Measurements from ENCODE around the gene ACKR2.

ACKR2 gene

DNA sequence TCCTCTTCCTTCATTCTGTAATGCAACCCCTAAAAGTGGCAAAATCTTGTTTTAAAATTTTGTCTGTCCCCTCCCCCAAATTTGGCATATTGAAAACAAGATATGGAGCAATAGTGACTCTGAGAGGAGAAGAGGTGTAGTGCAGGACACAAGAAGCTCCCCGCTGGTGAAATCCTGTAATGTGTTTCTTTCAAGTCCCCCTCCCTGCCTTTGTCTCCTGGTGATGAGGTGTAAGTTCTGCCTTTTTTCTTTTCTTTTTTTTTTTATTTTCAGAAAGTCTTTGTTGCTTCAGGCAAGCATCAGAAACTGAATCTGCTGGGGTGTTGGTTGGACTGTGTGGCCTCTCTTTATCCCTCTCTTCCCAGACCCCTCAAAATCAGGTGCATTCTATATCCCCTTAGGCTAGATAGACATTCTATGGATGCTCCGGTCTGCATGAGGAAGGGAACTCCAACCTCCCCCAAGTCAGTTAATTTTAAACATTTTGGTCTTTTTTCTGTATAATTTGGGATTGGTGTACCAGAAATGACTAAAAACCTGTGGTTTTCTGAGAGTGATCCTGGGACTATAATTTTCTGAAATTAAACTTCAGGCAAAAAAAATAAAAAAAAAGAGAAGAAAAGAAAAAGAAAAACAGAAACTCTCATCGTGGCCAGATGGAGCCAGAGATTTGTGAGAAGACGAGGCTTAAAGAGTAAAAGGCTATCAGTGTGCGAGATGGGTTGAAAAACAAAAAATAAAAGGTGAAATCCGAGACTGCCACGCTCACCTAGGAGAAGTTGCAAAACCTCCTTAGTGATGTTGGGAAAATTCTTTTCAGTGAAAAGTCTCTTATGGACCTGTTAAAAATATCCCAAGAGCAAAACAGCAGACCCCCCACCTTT, 21.4 kb downstream of the ACKR2 start:
- peak; percentile 17 for DNase-seq

DNA sequence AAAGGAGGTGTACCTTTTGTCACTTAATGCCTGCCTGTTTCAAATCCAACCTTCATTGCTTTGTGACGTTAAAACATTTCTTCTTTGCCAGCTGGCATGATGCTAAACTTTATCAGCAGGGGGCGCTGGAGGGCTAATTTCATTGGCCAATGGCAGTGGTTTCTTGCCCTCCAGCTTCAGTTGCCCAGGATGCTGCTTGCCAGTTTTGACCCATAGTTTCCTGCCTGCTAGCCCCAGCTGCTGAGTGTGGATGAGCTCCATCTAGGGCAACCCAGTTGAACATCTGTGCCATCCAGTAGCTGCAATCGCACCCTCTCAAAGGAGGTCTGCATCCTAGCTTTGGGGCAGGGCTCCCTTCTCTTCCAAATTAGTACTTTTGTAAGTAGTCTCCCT, 22.1 kb downstream of the ACKR2 start:
- no peak for DNase-seq

DNA sequence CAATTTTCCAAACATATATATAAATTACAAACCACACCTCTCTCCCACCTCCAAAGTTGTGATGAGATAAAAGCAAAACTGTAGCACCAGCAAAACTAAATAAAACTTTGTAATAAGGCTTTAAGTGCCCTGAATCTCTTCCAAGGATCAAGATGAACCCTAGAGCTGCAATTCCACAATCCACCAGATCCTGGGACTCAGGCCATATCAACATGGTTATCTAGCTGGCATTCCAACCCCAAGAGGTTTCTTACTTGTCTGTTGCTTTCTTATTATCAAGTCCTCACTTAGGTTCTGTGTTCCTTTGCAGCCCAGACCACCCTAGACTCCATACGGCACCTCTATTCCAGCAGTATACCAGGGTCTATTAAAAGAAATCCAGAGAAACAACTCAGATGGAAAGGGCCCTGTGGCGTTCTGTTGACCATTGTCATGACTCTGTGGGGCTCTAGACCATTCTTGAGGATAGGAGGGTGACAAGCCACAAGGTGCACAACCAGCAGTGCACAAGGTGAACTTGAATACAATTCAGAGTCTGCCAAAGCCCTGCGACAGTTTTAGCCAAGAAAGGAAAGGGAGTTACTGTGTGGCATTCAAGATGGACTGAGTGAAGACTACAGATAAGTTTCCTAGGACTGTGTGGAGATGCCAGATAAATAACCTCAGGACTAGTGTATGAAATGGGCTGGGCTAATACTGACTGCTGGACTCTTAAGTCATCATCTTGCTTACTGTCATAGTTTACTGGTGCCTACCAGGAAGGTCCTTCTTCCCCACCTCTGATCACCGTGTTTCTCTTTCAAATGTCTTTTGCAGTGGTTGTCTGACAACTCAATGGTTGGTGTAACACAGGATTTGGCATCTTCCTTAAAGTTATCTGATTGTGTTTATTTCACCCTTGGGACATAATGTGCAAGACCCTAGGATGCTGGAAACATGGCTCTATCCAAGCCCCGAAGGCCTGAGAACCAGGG, 27.2 kb downstream of the ACKR2 start:
- no peak for DNase-seq

DNA sequence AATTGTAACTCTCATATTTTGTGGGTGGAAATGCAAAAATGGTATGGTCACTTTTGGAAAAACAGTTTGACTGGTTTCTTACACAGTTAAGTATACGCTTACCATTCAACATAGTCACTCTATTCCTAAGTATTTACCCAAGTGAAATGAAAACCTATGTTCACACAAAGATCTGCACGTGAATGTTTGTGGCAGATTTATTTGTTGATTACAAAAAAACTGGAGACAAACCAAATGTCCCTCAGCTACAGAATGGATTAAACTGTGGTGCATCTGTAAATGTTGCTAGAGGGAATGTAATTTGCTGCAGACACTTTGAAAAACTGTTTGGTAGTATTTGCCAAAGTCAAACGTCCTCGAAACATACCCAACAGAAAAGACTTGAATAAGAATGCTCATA, 29.3 kb downstream of the ACKR2 start:
- DNase-seq: no peak

DNA sequence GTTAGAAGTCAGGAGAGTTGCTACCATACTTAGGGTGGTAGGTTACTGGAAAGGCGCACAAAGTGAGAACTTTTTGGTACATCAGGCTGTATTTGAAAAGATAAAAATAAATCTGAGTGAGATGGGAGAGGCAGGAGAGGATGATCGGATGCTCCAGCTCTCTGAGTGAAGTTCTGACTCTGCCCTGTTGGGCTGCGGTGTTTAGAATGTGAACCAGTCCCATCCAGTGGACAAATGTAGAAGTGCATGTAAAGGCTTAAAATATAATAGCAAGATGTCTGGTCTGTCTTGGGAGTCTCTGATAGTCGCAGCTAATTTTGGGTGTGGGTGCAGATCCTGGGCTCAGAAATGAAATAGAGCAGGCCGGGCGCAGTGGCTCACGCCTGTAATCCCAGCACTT, 30.4 kb downstream of the ACKR2 start:
- peak; percentile 40 for DNase-seq

DNA sequence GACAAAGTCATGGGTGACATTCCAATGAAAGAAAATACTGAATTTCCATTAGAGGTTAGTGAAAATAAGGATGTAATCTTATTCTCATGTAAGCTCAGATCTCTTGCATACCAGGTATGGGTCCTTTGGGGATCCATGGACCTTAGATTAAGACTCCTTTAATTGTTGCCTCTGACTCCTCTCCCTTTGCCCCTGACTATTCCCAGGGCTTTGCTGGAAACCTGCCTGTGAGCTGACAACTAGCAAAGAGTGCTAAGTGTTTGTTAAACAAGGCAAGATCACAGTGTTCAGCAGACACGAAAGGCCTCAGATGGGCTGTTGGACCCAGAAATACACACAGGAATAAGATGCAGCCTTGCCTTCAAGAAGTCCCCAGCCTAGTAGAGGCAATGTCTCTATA, 32.1 kb downstream of the ACKR2 start:
- DNase-seq: no peak

DNA sequence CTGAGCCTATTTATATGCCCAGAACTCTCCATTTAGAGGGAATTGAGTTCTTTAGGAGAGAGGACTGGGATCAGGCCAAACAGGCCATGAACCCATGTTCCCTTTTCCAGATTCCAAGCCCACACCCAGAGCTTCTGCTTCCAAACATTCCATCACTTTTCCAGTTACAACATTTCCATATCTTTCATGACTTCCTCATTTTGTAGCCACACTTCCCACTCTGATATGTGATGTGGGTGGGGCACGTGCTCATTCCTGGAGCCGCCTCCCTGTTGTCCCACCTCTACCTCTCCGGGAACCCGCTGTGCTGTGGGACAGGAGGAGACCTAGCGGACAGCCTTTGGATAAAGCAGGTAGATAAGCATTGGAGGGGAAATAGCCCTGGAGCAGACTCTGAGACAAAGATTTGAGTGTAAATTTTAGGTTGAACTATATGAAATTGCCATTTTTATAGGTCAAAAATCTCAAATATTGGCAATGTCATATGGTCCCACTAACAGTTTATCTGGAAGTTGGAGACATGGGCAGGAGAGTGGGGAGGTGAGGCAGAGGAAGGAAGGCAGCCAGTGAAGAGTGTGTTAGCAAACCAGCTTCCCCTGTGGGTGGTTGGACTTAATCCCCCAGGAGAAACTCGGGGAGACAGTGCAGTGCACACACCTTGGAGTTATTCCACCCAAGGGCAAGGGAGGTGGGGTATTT, 34.6 kb downstream of the ACKR2 start:
- DNase-seq: no peak

DNA sequence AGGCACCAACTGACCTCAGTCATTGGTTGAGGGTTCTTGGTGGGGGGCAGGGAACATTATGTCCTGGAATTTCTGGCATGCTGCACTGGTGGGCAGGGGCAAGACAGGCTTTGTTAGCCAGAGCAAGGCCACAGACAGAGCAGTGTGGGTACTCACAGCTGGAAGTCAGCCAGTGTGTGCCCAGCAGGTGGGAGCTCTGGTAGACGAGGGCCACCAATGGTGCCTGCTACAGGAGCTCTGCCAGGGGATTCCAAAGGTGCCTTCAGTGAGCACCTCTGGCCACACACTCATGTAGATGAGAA, 35.1 kb downstream of the ACKR2 start:
- DNase-seq: no peak

DNA sequence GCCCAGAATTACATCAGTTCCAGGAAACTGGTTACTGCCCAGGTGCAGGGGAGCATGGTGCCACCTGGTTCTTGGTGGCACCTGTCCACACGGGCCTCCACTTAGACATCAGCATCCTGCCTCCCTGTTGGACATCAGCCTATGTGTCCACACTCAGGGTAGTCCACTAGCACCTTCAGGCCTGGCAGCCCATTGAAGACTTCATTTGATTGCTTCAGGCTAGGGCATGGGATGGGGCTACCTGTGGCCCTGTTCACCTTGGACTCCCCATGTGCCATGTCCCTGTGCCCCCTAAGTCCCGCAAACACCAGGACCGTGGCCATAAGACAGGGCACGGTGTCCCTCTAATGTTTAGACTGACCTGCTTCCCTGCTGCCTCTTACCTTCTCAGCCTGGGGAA, 35.6 kb downstream of the ACKR2 start:
- no peak for DNase-seq

DNA sequence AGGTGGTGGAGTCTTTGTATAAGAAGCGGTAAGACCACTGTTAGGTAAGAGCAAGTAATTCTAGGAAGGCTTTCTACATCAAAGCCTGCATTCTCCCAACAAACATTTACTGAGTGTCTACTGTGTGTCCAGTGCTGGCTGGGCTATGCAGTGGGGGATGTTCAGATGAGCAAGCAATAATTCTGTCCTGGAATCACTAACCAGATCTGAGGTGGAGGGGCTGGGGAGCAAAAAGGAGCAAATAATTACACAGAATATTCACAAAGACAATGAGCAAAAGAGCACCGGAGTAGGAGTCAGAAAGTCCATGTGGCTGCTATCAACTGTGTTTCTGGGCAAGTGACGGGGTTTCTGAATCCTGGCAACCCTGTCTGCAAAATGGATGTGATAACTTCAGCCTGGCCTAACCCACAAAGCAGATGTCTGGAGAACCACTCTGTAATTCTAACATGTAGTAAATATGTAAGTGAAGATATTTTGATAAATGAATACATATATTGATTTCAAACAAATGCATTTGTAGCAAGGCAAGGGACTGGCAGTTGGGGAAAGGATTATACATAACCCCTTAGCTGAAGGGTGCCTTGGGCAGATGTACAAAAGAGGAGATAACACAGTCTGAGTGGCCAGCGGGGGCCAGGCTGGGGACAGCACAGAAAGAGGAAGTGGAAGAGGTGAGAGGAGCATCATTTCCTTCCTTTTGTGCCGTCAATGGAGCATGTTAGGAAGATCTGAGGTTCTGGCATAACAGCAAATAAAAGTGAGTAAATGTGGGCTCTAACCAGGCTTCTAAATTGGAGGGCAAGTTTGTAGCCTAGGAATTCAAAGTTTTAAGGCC, 37.7 kb downstream of the ACKR2 start:
- no peak for DNase-seq

DNA sequence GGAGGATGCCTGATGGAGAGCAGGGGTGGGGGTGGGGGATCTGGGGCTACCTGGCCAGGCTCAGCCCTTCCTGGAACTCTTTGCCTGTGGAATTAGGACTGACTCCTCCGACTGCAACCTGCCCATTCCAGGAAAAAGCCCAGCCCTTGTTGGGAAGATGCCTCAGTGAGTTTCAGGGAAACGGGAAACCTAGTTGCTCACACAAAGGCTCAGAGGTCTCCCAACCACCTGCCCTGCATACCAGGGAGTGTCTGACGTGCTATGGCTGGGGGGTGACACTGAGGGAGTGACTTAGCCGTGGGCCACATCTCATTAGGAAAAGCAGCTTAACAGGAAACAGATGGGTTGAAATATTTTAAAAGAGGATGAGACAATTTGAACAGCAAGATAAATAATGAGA, 38.5 kb downstream of the ACKR2 start:
- DNase-seq: no peak

DNA sequence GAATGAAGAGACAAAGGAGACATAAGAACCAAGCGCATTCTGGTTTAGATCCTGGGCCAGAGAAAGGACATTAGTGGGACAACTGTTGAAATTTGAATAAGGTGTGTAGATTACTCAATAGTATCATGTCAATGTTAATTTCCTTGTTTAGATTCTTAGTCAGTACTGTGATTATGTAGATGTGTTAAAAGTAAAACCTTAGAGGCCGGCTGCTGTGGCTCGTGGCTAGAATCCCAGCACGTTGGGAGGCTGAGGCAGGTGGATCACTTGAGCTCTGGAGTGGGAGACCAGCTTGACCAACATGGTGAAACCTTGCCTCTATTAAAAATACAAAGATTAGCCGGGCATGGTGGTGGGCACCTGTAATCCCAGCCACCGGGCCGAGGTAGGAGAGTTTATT, 39.8 kb downstream of the ACKR2 start:
- DNase-seq: no peak

DNA sequence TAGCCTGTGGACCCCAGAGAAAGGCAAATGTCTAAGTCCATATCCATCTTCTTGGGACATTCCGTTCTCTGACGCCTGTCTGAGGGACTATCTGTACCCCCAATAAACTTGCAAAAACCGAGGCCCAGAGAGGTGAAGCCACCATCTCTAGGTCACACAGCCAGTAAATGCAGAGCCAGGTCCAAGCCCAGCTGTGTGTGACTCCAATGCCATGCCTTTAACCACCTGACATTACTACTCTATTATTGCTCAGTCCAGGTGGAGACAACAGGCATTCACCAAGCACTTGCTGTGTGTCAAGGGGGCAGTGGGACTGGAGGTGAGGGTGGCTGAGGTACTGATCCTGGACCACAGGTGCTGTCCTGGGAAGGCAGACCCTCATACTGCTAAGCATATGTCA, 41.0 kb downstream of the ACKR2 start:
- no peak for DNase-seq

DNA sequence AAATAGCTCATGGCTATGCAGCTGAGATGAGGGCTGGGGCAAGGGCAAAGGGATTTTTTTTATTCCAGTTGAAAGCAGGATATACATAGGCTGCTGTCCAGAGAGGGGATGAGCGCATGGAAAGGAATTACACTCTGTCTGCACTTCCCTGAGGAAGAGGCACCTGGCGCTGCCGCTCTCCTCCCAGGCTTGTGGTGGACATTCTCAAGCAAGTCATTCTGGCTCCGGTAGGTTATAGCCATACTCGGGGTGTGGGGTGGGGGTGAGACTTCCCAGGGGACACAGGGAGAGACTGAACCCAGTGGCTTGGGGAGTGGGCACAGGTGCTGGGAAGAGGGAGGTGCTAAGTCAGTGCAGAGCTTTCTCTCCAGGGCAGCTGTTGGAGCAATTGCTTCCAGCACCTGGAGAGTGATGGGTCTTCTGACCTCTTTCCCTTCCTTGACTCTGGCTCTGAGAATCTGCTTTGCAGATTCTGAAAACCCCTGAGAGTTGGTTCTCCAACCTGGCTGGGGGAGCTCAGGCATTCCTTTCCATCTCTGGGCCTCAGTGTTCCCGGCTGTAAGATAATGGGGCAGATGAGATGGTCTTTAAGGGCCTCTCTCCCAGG, 42.1 kb downstream of the ACKR2 start:
- DNase-seq: no peak

DNA sequence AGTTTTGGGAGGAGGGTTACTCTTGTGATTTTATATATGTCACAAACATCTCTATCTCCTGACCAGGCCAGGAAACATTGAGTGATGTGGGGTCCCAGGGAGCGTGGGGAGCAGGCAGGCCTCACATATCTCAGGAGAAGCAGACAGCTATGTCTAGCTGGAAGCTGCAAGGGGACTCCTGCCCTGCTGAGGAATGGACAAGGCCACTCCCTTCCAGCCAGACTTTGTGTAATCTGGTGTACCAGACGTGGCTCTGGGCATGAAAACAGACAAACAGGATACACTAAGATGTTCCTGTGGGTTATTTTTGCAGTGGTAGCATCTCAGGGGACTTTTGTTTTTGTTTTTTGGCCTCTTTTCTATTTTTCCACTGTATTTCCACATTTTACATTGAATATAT, 43.2 kb downstream of the ACKR2 start:
- DNase-seq: no peak

DNA sequence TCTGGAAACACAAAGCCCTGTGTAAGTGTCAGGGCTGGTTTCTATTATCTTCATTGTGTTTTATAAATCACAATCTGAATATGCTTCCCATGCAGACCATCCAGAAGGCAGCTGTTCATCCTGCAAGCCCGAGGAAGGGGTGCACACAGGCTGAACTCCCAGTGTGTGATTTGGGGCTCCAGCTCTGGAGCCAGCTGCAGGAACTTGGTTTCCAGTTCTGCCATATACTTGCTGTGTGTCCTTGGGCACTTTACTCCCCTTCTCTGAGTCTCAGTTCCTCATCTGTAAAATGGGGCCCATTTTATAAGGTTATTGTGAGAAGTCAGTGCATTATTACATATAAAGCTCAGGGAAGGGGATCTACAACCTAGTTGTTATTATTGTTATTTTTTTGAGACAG, 43.8 kb downstream of the ACKR2 start:
- no peak for DNase-seq

DNA sequence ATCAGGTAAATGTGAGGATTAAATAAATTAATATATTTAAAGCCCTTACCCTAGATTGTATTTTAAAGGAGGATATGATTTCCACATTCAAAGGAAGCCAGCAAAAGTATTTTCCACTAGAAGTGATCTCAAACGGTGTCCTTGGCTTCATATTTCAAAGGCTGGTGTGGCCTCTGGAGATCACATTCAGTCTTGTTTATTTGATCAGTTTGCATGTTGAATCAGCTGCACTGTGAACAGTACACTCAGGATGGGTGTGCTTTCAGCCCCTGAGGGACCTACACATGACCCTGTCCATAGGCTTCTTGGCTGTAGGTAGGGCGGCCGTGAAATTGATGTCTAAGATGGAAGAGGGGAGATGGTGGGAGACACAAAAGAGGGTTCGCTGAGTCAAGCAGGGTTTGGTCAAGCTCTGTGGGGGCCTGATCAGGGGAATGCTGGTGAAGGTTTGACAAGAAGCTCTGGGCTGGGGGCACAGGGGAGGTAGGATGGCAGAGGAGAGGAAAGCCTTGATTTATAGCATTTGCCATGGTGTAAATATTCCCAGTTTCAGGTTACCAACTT, 44.6 kb downstream of the ACKR2 start:
- no peak for DNase-seq

DNA sequence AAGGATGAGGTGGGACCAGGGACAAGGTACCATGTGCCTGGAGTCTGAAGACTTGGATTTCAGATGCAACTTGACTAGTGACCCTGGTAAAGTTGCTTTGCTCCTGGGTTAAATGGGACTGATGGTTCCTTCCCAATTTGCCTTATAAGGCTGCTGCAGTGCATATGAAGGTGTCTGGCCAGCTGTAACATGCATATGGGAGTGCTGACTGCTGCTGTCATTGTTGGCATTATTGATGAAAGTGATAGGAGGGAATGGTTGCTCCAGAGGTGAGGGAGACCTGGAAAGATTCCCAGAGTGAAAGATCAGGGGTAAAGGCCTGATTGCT, 45.9 kb downstream of the ACKR2 start:
- DNase-seq: no peak

DNA sequence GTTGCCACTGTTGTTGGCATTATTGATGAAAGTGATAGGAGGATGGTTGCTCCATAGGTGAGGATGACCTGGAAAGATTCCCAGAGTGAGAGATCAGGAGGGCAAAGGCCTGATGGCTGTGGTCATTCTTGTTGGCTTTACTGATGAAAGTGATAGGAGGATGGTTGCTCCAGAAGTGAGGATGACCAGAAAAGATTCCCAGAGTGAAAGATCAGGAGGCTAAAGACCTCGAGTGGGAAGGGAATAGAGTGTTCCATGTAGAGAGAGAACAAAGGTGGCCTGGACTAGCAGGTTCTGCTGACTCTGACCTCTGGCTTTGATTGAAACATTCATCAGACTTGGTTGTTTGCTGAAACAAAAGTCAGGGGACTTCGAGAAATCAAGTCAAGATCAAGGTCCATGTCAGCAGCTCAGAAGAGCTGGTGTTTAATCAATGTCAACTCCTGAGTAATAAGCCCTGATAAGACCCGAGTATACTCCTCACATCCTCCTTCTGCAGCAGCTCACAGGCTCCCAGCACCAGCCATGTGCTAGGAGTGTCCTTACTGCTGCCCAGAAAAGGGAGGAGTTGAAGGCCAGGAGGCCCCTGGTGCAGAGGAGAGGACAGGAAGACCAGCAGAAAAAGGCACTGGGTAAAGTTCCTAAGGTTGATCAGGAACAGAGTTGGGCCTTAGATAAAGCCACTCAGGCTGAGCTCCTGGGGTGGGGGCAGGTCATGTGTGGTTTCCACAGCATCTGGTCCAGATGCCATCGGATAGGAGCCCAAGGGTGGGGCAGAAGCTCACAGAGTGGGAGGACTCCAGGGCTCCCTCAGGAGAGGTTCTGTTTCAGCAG, 46.5 kb downstream of the ACKR2 start:
- no peak for DNase-seq

DNA sequence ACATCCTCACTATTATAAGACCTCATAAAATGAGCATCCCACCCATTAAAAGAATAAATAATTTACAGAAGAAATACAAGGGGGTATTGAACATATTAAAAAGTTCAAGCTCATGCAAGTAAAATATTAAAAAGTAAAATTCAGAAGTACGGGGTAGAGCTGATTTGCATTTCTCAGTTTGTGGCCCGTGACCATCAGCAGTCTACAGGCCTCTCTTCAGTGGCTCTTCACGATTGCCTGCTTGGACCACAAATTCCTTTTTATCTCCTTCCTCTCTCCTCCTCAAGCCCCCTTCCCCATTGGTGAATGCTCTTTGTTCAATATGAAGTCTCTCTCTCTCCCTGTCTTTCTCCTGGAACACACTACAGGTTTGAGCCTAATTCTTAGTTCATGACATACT, 47.3 kb downstream of the ACKR2 start:
- no peak for DNase-seq

DNA sequence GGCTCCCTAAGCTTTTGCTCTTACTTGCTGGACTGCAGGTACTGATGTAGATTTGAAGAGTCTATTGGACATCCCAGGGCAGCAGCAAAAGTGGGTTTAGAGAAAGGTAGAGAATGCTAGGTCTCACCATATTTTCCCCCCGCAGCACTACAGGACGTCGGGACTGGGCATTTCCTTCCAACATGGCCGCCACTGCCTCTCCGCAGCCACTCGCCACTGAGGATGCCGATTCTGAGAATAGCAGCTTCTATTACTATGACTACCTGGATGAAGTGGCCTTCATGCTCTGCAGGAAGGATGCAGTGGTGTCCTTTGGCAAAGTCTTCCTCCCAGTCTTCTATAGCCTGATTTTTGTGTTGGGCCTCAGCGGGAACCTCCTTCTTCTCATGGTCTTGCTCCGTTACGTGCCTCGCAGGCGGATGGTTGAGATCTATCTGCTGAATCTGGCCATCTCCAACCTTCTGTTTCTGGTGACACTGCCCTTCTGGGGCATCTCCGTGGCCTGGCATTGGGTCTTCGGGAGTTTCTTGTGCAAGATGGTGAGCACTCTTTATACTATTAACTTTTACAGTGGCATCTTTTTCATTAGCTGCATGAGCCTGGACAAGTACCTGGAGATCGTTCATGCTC, 55.2 kb downstream of the ACKR2 start:
- DNase-seq: no peak

All from NCI-H2171 treated with DMSO at 0.1 percent for 48 hours (cell line).